Osteoblast (primary cell): Measurements from ENCODE around the gene KANSL1. TPM values are rescaled to one million over a fixed set of nuclear protein-coding genes. Genes with fewer than 3 reads are reported as not detected.
"Not testable (repeated sequence)": the region's sequence is repeated elsewhere in the genome, so short reads cannot be mapped to it uniquely, and the experiment has no call there.

ENCODE experiments used
- DNase-seq: peaks from one replicate; pipeline ENCODE4 v3.0.0; 2011; ENCODE audit warnings: low spot score, mixed read lengths; ENCODE audit not compliant: insufficient read length; ENCODE audit errors: missing footprints
- H2AFZ ChIP-seq: 2 replicates; pipeline ENCODE4 v1.6.0; 2011; ENCODE audit warnings: mild to moderate bottlenecking, low read length
- H3K27ac ChIP-seq: 2 replicates; pipeline ENCODE4 v1.5.1; 2011; ENCODE audit warnings: mild to moderate bottlenecking, low read depth, low read length, moderate library complexity
- H3K27me3 ChIP-seq: 2 replicates; pipeline ENCODE4 v1.6.0; 2012; ENCODE audit warnings: mild to moderate bottlenecking, control low read depth, inconsistent platforms, low read length, moderate library complexity; ENCODE audit not compliant: insufficient read depth
- H3K36me3 ChIP-seq: 2 replicates; pipeline ENCODE4 v1.5.1; 2011; ENCODE audit warnings: mild to moderate bottlenecking, low read length, control low read depth, moderate library complexity; ENCODE audit not compliant: insufficient read depth
- H3K4me1 ChIP-seq: 2 replicates; pipeline ENCODE4 v1.5.1; 2011; ENCODE audit warnings: mild to moderate bottlenecking, low read length, control low read depth, moderate library complexity; ENCODE audit not compliant: insufficient read depth
- H3K4me2 ChIP-seq: 2 replicates; pipeline ENCODE4 v1.6.0; 2011; ENCODE audit warnings: mild to moderate bottlenecking, low read length; ENCODE audit not compliant: insufficient read depth
- H3K4me3 ChIP-seq: fragments of 200-600 bp; sonication (generic); 3 replicates; pipeline ENCODE4 v1.5.1; 2012; ENCODE audit warnings: mild to moderate bottlenecking, low read length, inconsistent platforms; ENCODE audit not compliant: insufficient read depth
- H3K79me2 ChIP-seq: 2 replicates; pipeline ENCODE4 v1.6.0; 2012; ENCODE audit warnings: mild to moderate bottlenecking, low read length, control low read depth, inconsistent platforms; ENCODE audit not compliant: insufficient read depth
- H3K9me3 ChIP-seq: 2 replicates; pipeline ENCODE4 v1.5.1; 2011; ENCODE audit warnings: low read depth, low read length, control low read depth
- H4K20me1 ChIP-seq: 2 replicates; pipeline ENCODE4 v1.6.0; 2012; ENCODE audit warnings: mild to moderate bottlenecking, low read length, control low read depth; ENCODE audit not compliant: insufficient read depth
- CTCF ChIP-seq: IDR thresholded peaks from 2 replicates; pipeline ENCODE4 v1.5.1; 2011; ENCODE audit warnings: mild to moderate bottlenecking, low read depth, low read length, moderate library complexity; ENCODE audit errors: extremely low read depth
- total RNA-seq: library from RNA; depleted of rRNA; stranded (reverse); fragments of >200 nt; gene quantifications from 2 replicates; pipeline ENCODE4 v1.2.3, GENCODE V29; 2012

The KANSL1 gene
- total RNA-seq, 1 donor: 151 TPM

- Histone ChIP-seq H3K36me3 (no peaks in the 10 kb centered on the region), H4K20me1 (peaks cover 89% of the 10 kb centered on the region), H3K27me3 (no peaks in the 10 kb centered on the region), H2AFZ (no peak overlapping the region), H3K4me3 (no peak overlapping the region), H3K4me1 (peaks cover 10% of the 10 kb centered on the region), H3K9me3 (no peaks in the 10 kb centered on the region), H3K79me2 (peaks cover 100% of the 10 kb centered on the region), H3K4me2 (no peak overlapping the region), H3K27ac (no peak overlapping the region)
- no peak for TF ChIP-seq CTCF
- no peak for DNase-seq
Observed at GRCh38 chr17:46117117-46117516, 76.1 kb downstream of the KANSL1 start.

GRCh38 chr17:46115699-46116098, 77.5 kb downstream of the KANSL1 start:
- H4K20me1 ChIP-seq: peaks cover 88% of the 10 kb centered on the region
- no peak overlapping the region for H3K27ac ChIP-seq
- peak overlapping the region; percentile 48 for H3K4me2 ChIP-seq
- H3K9me3 ChIP-seq: no peaks in the 10 kb centered on the region
- peaks cover 100% of the 10 kb centered on the region for H3K79me2 ChIP-seq
- H3K27me3 ChIP-seq: no peaks in the 10 kb centered on the region
- H2AFZ ChIP-seq: no peak overlapping the region
- DNase-seq: no peak
- H3K4me3 ChIP-seq: no peak overlapping the region
- peaks cover 10% of the 10 kb centered on the region for H3K4me1 ChIP-seq
- no peaks in the 10 kb centered on the region for H3K36me3 ChIP-seq
- TF ChIP-seq CTCF: no peak

- peaks cover 99% of the 10 kb centered on the region for H3K79me2 ChIP-seq
- not testable (repeated sequence) for H3K9me3 ChIP-seq, H3K36me3 ChIP-seq, DNase-seq, H3K4me3 ChIP-seq, H3K4me2 ChIP-seq, H3K27me3 ChIP-seq, H3K27ac ChIP-seq, H2AFZ ChIP-seq
- H4K20me1 ChIP-seq: peaks cover 88% of the 10 kb centered on the region
- peaks cover 12% of the 10 kb centered on the region for H3K4me1 ChIP-seq
Observed at GRCh38 chr17:46111236-46111635, 82.0 kb downstream of the KANSL1 start.

GRCh38 chr17:46110219-46110618, 83.0 kb downstream of the KANSL1 start:
- DNase-seq: no peak
- Histone ChIP-seq H3K27ac (no peak overlapping the region), H3K36me3 (no peaks in the 10 kb centered on the region), H3K4me1 (peaks cover 3% of the 10 kb centered on the region), H3K9me3 (no peaks in the 10 kb centered on the region), H3K4me3 (no peak overlapping the region), H4K20me1 (peaks cover 86% of the 10 kb centered on the region), H3K79me2 (peaks cover 99% of the 10 kb centered on the region), H3K4me2 (no peak overlapping the region), H2AFZ (no peak overlapping the region), H3K27me3 (no peaks in the 10 kb centered on the region)
- TF ChIP-seq CTCF: no peak
